Right lung (tissue), 5 donors: ENCODE data around the gene PSG2. TPM values are rescaled to one million over a fixed set of nuclear protein-coding genes. Genes with fewer than 3 reads are reported as not detected.
"Not testable (repeated sequence)": the region's sequence is repeated elsewhere in the genome, so short reads cannot be mapped to it uniquely, and the experiment has no call there.

ENCODE experiments used
- DNase-seq, 2 donors: peaks; one replicate each; pipeline ENCODE4 v3.0.0-alpha.2; 2013
- polyA plus RNA-seq, 5 donors: library from polyadenylated mRNA; unstranded; fragments of 120-200 nt; gene quantifications; one replicate each; pipeline versions ENCODE4 v1.2.1 to v1.2.3, GENCODE V29; 2013; ENCODE audit warnings: inconsistent platforms in 1 of 5, low replicate concordance in 1 of 5; ENCODE audit not compliant: insufficient read length in 5 of 5, insufficient read depth in 1 of 5

Gene PSG2
- polyA plus RNA-seq, 5 donors = 0.50 TPM; not detected in 4

GRCh38 chr19:43083721-43084120, 1.2 kb upstream of the PSG2 start:
- DNase-seq = not testable (repeated sequence)

GRCh38 chr19:43078311-43078710, 4.2 kb downstream of the PSG2 start:
- DNase-seq = no peak

GRCh38 chr19:43077881-43078280, 4.6 kb downstream of the PSG2 start:
- DNase-seq = not testable (repeated sequence)

- not testable (repeated sequence) for DNase-seq
Observed at GRCh38 chr19:43062418-43062817, 20.1 kb downstream of the PSG2 start.

GRCh38 chr19:43061326-43061725, 21.2 kb downstream of the PSG2 start:
- not testable (repeated sequence) for DNase-seq

GRCh38 chr19:43060254-43060653, 22.2 kb downstream of the PSG2 start:
- DNase-seq = not testable (repeated sequence)

- not testable (repeated sequence) for DNase-seq
Observed at GRCh38 chr19:43059482-43059881, 23.0 kb downstream of the PSG2 start.

- not testable (repeated sequence) for DNase-seq
Observed at GRCh38 chr19:43058440-43058839, 24.1 kb downstream of the PSG2 start.

GRCh38 chr19:43047966-43048365, 34.5 kb downstream of the PSG2 start:
- not testable (repeated sequence) for DNase-seq

- not testable (repeated sequence) for DNase-seq
Observed at GRCh38 chr19:43046578-43046977, 35.9 kb downstream of the PSG2 start.

- not testable (repeated sequence) for DNase-seq
Observed at GRCh38 chr19:43043492-43044180, 38.9 kb downstream of the PSG2 start.

- DNase-seq = not testable (repeated sequence)
Observed at GRCh38 chr19:43031645-43032044, 50.9 kb downstream of the PSG2 start.

- no peak for DNase-seq
Observed at GRCh38 chr19:43028866-43029265, 53.6 kb downstream of the PSG2 start.

GRCh38 chr19:43027985-43028384, 54.5 kb downstream of the PSG2 start:
- DNase-seq = not testable (repeated sequence)

- not testable (repeated sequence) for DNase-seq
Observed at GRCh38 chr19:43027061-43027460, 55.4 kb downstream of the PSG2 start.

- DNase-seq = not testable (repeated sequence)
Observed at GRCh38 chr19:43026369-43026768, 56.1 kb downstream of the PSG2 start, which contains the start of gene PSG11. PSG11 (minus strand) TSS chr19:43026469; CDS start chr19:43026372, 97 bp downstream.

GRCh38 chr19:43022098-43022497, 60.4 kb downstream of the PSG2 start:
- DNase-seq = not testable (repeated sequence)

- DNase-seq = not testable (repeated sequence)
Observed at GRCh38 chr19:43021629-43022028, 60.9 kb downstream of the PSG2 start.

GRCh38 chr19:43019588-43019987, 62.9 kb downstream of the PSG2 start:
- not testable (repeated sequence) for DNase-seq
